Occipital lobe (tissue), 2 donors: ENCODE data around the gene SND1. TPM values are rescaled to one million over a fixed set of nuclear protein-coding genes. Genes with fewer than 3 reads are reported as not detected.
"Not testable (repeated sequence)": the region's sequence is repeated elsewhere in the genome, so short reads cannot be mapped to it uniquely, and the experiment has no call there.

Experiments
- DNase-seq: peaks from one replicate; lab custom pipeline; 2025; lab: John Stamatoyannopoulos, UW
- total RNA-seq: library from RNA; depleted of rRNA; stranded (reverse); fragments of >200 nt; gene quantifications from one replicate; pipeline ENCODE4 v1.2.3, GENCODE V29; 2014

SND1 gene
- total RNA-seq, 1 donor from 2014 or later, result 65.8 TPM

- no peak for DNase-seq
Measured at GRCh38 chr7:127828843-127829500, 177.0 kb downstream of the SND1 start.

GRCh38 chr7:127831318-127832219 is 179.6 kb downstream of the SND1 start:
- no peak for DNase-seq

- DNase-seq, result no peak
Measured at GRCh38 chr7:127832592-127832991, 180.6 kb downstream of the SND1 start.

GRCh38 chr7:127833641-127834040 is 181.6 kb downstream of the SND1 start:
- DNase-seq, result no peak

GRCh38 chr7:127835679-127836078 is 183.7 kb downstream of the SND1 start:
- DNase-seq, result no peak

GRCh38 chr7:127837816-127838410 is 185.9 kb downstream of the SND1 start:
- DNase-seq, result not testable (repeated sequence)

- no peak for DNase-seq
Measured at GRCh38 chr7:127838816-127839415, 186.9 kb downstream of the SND1 start.

- DNase-seq, result no peak
Measured at GRCh38 chr7:127840226-127840951, 188.4 kb downstream of the SND1 start.

- DNase-seq, result no peak
Measured at GRCh38 chr7:127844165-127844564, 192.2 kb downstream of the SND1 start.

- DNase-seq, result no peak
Measured at GRCh38 chr7:127844707-127845331, 192.8 kb downstream of the SND1 start.

GRCh38 chr7:127845522-127846214 is 193.7 kb downstream of the SND1 start:
- no peak for DNase-seq

- no peak for DNase-seq
Measured at GRCh38 chr7:127847641-127848040, 195.6 kb downstream of the SND1 start.

- DNase-seq, result no peak
Measured at GRCh38 chr7:127848241-127848640, 196.2 kb downstream of the SND1 start.

GRCh38 chr7:127850195-127850594 is 198.2 kb downstream of the SND1 start:
- no peak for DNase-seq

GRCh38 chr7:127854383-127854782 is 202.4 kb downstream of the SND1 start:
- DNase-seq, result no peak

GRCh38 chr7:127857464-127857841 is 205.5 kb downstream of the SND1 start:
- DNase-seq, result no peak

- DNase-seq, result no peak
Measured at GRCh38 chr7:127858091-127858914, 206.3 kb downstream of the SND1 start.

- DNase-seq, result no peak
Measured at GRCh38 chr7:127858915-127859189, 206.9 kb downstream of the SND1 start.

GRCh38 chr7:127859330-127859729 is 207.3 kb downstream of the SND1 start:
- DNase-seq, result no peak

GRCh38 chr7:127862525-127862924 is 210.5 kb downstream of the SND1 start:
- DNase-seq, result no peak
